Keratinocyte (primary cell): Measurements from ENCODE around the gene DEPDC7.

ENCODE experiments used
- CTCF ChIP-seq, 3 experiments: IDR thresholded peaks in 1 of 3; conservative IDR thresholded peaks in 1 of 3; optimal IDR thresholded peaks in 1 of 3; 2 replicates in 2 of 3; 3 replicates in 1 of 3; pipeline versions ENCODE3 to v1.5.1; 2011; ENCODE audit warnings: low read length in 3 of 3, mild to moderate bottlenecking in 3 of 3, moderate library complexity in 2 of 3, control low read depth in 1 of 3, inconsistent platforms in 1 of 3; ENCODE audit not compliant: insufficient read depth in 2 of 3; ENCODE audit errors: extremely low read depth in 1 of 3
- EZH2 ChIP-seq: IDR thresholded peaks from one replicate; pipeline ENCODE4 v1.6.1; 2012; ENCODE audit warnings: inconsistent platforms, mild to moderate bottlenecking, low read length, moderate library complexity

- no peak for TF ChIP-seq CTCF (optimal IDR thresholded peaks at IDR 0.05 in 1 of 3, IDR thresholded peaks at IDR 0.05 in 1 of 3, conservative IDR thresholded peaks at IDR 0.05 in 1 of 3; ENCODE audit: extremely low read depth in 1 of 3, insufficient read depth in 2 of 3, low read length in 3 of 3)
- no peak for TF ChIP-seq EZH2
These were observed 5.8 kb downstream of the DEPDC7 start for GRCh38 chr11:33021501-33021900.
